HEK293T (cell line): Measurements from ENCODE around the gene SH3BP5.

Experiments
- BHLHE40 ChIP-seq: fragments of 450-650 bp; IDR thresholded peaks from 2 replicates; pipeline ENCODE4 v1.6.1; 2016; ENCODE audit warnings: mild to moderate bottlenecking, moderate library complexity, borderline replicate concordance
- FOXK2 ChIP-seq: fragments of 450-650 bp; IDR thresholded peaks from 2 replicates; pipeline ENCODE4 v1.6.1; 2016; ENCODE audit warnings: mild to moderate bottlenecking
- FOXM1 ChIP-seq: fragments of 450-650 bp; IDR thresholded peaks from 2 replicates; pipeline ENCODE4 v1.6.1; 2017; ENCODE audit warnings: mild to moderate bottlenecking, borderline replicate concordance
- L3MBTL2 ChIP-seq: fragments of 450-650 bp; conservative IDR thresholded peaks from 2 replicates; pipeline ENCODE4 v1.6.1; 2016; ENCODE audit warnings: mild to moderate bottlenecking
- PKNOX1 ChIP-seq: fragments of 450-650 bp; IDR thresholded peaks from 2 replicates; pipeline ENCODE4 v1.6.1; 2016
- SP1 ChIP-seq: fragments of 450-650 bp; IDR thresholded peaks from 2 replicates; pipeline ENCODE4 v1.6.1; 2017
- SUZ12 ChIP-seq: fragments of 450-650 bp; IDR thresholded peaks from 2 replicates; pipeline ENCODE4 v1.6.1; 2016; ENCODE audit warnings: mild to moderate bottlenecking

GRCh38 chr3:15207836-15208504, 124.4 kb downstream of the SH3BP5 start:
- TF ChIP-seq BHLHE40 (no peak), FOXM1 (no peak), SUZ12 (no peak), L3MBTL2 (no peak), SP1 (no peak), FOXK2 (no peak), PKNOX1 (peak; percentile 59)
